HEK293 (cell line): ENCODE results near the gene GALNT16.

Source experiments
- ZBTB21 ChIP-seq: fragments of 450-650 bp; formaldehyde crosslinking; IDR thresholded peaks from 2 replicates; pipeline ENCODE4 v1.5.1; 2017; ENCODE audit warnings: missing biosample characterization, missing genetic modification characterization
- ZEB2 ChIP-seq: fragments of 450-650 bp; formaldehyde crosslinking; IDR thresholded peaks from 2 replicates; pipeline ENCODE4 v1.5.1; 2016; ENCODE audit warnings: missing biosample characterization, missing genetic modification characterization
- TF ChIP-seq, protein P1 (sequence below): fragments of 450-650 bp; formaldehyde crosslinking; IDR thresholded peaks from 2 replicates; pipeline ENCODE4 v1.5.1; 2016; ENCODE audit warnings: missing biosample characterization, missing genetic modification characterization
- TF ChIP-seq, protein P2 (sequence below): fragments of 450-650 bp; formaldehyde crosslinking; IDR thresholded peaks from 2 replicates; pipeline ENCODE4 v1.5.1; 2016; ENCODE audit warnings: missing biosample characterization, missing genetic modification characterization

DNA sequence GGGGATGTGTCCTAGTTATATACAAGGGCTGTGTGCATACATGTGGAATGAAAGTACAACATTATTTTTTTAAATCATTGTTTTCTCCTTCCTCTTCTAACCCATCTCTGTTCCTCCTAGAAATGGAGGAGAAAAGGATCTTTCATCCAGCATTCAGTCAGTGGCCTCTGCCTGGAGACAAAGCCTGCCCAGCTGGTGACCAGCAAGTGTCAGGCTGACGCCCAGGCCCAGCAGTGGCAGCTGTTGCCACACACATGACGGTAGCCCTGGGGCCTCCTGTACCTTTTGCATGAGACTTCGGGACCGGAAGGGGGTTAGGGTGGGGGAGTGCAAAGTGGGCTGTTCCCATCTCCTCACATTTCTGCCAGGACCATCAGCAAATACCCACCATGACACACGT, 92.0 kb downstream of the GALNT16 start:
- TF ChIP-seq ZEB2 (no peak), ZBTB21 (no peak)
- TF ChIP-seq, protein P1, sequence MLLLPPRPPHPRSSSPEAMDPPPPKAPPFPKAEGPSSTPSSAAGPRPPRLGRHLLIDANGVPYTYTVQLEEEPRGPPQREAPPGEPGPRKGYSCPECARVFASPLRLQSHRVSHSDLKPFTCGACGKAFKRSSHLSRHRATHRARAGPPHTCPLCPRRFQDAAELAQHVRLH (tag by site-specific recombination): no peak
- TF ChIP-seq, protein P2, sequence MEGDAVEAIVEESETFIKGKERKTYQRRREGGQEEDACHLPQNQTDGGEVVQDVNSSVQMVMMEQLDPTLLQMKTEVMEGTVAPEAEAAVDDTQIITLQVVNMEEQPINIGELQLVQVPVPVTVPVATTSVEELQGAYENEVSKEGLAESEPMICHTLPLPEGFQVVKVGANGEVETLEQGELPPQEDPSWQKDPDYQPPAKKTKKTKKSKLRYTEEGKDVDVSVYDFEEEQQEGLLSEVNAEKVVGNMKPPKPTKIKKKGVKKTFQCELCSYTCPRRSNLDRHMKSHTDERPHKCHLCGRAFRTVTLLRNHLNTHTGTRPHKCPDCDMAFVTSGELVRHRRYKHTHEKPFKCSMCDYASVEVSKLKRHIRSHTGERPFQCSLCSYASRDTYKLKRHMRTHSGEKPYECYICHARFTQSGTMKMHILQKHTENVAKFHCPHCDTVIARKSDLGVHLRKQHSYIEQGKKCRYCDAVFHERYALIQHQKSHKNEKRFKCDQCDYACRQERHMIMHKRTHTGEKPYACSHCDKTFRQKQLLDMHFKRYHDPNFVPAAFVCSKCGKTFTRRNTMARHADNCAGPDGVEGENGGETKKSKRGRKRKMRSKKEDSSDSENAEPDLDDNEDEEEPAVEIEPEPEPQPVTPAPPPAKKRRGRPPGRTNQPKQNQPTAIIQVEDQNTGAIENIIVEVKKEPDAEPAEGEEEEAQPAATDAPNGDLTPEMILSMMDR (tag by site-specific recombination): no peak
